HS-27A (cell line): ENCODE data around the gene GLI3.

Source experiments
- DNase-seq: peaks from one replicate; pipeline ENCODE4 v3.0.0-alpha.2; 2012; ENCODE audit warnings: low read depth, missing footprints

GLI3 gene

DNA sequence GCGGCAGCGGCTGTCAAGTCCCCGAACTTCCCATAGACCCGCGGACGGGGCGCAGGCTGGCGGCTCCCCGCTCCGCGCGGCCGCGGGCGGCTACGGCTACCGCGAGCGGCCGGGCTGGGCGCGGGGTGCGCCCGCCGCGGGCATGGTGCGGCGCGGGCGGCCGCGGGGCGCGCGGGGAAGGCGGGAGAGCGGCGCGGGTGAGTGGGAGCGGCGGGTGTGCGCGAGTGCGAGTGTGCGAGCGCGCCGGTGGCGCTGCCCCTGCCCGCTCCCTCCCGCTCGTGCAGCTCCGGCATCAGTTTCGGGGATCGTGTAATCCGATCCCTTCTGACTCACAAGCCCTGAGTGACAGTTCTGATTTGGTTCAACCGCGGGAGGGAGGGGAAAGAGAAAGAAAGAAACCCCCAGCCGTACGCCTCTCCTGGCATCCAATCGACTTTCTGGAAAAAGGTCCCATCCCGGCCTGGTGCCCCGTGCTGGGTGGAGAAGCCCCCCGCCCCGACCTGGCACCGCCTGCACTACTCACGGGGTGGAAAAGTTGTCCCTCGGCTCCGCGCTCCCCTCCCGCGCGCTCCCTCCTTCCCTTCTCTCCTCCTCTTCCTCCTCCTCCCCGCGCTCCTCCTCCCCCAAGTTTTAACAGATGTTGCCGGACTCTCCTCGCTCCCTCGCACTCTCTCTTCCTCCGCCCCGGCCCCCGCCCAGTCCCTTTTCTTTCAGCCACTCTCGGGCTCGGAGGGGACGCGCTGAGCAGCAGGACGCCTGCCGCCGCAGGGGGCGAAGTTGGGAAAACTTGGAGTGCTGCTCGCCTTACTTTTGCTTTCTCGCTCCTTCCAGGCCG is at the start of gene GLI3:
Gene GLI3, minus strand, starts transcription at position 234 of the 835 bp plus-strand sequence. CDS start 13,956 bp downstream, outside the sequence.
- peak; percentile 66 for DNase-seq

DNA sequence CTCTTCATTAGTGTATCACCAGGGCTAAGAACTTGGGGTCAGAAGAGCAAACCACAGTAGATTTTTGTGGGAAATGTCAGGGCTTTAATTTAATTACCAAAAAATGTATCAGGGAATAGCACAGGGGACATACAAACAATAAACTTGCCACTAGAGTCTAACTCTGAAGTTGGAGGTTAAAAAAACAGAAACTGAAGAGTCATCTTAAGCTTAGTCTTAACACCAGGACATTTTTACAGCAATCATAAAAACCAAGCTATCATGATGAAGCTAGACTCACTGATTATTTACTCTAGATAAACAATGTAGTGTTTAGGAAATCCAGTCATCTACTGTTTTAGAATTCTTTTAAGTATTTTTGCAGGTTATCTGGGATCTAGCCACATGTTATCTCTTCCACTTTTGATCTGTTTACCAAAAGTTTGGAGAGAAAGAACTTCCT is 48.4 kb upstream of the GLI3 start:
- DNase-seq = no peak

DNA sequence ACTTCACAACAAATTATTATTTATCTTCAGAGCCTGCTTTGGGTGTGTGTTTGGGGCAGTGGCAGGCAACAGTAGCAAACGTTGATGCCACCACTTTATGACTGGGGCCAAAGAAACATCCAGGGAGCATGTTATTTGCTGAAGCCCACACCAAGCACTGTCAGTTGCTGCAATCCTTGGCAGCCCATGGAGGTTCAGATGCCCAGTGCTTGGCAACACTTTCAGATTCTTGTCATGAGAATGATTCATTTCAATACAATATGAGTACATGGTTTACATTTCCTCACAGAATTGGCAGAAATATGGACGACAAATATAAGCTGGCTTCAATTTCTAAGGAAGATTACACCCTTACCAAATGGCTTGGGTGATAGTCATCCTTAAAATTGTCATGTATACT is 46.5 kb upstream of the GLI3 start:
- DNase-seq = no peak

DNA sequence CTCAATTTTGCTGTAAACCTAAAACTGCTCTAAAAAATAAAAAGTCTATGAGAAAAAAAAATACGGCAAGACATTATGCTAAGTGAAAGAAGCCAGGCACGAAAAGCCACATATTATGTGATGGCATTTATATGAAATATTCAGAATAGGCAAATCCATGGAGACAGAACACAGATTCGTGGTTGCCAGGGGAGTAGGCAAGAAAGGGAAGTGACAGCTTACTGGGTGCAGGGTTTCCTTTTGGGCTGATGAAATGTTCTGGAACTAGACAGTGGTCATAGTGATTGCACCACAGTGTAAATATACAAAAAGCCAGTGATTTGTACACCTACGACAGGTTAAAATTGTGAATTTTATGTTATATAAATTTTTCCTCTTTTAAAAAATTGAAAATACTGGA is 41.3 kb upstream of the GLI3 start:
- DNase-seq = no peak

DNA sequence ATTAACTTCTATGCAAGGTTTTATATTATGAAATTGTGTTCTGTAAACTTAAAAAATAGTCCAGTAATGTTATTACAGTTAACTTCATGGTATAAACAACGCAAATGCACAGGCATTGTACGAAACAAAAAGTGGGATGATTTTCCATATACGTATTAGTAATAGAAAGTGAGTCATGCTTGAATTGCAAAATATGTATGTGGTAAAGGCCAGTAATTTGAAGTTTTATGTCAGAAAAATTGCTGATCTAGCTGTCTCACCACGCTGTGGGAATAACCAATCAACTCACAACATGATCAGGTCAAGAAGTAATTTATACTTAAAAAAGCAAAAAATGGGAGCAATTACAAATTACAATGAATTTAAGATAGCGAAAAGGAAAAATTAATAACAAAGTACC is 37.0 kb upstream of the GLI3 start:
- DNase-seq = no peak

DNA sequence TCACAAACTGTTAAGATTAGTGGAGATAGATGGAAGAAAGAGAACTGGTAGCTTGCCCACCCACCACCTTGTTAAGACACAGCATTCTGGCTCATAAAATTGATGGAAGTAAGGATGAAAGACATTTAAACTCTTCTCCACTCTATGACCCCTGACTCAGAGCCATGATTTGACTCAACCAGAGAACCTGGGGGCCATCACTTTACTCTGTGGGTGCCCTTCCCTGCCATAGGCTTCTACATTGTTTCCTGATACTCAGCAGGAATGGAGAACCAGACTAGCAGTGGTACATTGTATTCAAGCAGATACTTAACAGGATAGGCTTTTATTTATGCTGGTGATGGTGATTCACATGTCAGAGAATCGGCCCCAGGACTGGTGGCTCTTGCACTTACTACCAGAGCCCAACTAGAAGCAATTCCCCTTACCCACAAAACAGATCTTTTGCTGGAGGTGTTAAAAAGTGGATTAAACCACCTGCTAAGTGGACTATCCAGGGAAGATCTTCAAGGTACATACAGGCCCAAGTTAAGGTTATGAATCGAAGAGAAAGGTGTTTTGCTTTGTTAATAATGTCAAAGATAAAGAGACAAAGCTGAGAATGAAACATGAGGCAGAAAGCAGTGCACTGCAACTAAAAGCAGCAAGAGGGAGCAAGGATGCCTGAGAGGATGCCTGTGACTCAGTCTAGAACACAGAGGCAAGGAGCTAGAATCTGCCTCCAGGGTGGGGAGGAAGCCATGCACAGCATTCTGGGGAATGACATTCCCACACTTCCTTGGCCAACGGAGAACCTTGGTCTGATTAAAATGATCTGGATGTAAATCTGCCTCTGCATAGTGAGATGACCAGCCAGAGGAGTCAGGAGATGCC is 36.0 kb upstream of the GLI3 start:
- no peak for DNase-seq

DNA sequence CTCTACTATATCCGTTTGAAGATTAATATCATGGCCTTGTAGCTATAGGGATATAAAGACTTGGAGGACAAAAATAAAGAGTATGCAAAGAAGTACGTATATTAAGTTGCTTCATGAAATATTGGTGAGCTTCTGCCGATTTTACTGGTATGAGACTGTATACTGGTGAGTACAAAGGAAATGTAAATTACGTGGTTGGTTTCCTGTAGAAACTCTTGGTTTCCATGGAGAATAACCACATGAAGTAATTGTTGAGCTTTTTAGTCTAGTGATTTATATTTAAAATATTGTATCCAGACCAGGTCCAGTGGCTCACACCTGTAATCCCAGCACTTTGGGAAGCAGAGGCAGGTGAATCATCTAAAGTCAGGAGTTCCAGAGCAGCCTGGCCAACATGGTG is 32.2 kb upstream of the GLI3 start:
- no peak for DNase-seq

DNA sequence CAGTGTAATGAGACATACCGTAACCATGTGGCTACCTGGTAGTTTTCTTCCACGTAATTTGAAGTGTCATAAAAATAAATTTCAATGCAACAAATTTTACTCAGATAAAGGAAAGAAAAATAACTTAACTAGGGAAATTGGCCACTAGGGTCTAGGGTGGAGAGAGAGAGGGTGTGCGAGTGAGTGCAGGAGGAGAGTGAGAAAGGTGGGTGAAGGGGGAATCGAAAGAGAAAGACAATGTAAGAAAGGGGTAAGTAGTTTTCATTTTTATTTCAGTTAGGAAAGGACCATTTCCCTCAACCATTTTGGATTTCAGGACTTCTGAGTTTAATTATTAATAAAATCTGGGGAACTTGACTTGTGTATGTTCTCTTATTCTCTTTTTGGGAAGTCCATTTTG is 27.7 kb upstream of the GLI3 start:
- no peak for DNase-seq

DNA sequence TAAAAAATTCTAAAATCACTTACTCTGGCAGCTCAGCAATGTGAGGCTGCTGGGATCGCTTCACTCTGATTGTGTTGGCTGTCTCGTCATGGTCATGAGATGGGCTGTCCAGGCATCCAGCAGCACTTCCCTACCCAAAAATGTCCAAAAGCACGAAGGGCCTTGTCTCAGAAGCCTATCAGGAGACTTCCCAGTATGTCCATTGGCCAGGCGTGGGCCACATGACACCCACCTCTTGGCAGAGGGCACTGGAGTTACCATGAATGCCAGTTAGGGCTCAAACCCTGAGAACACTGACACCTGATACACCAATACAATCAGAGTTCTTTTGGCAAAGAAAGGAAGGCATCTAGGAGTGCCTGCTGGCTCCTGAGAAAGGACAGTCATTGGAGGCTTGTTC is 27.0 kb upstream of the GLI3 start:
- DNase-seq = no peak

DNA sequence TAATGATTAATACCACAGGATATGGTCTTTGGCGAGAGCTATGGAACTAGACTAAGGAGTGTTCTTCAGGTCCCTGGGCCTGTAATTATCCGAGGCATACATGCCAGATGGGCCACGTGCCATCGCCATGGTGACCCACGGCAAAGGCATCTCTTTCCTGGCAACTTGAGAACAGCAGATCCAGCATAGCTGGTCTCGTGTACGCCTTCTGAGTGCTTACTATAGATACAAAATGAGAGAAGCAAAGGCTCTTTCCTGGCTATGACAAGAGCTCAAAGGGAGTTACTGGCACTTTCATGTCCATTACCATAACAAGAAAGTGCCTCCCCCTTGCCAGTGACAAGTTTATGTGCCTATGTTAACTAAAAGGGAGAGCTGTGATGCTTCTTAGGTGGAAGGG is 26.0 kb upstream of the GLI3 start:
- peak; percentile 45 for DNase-seq

DNA sequence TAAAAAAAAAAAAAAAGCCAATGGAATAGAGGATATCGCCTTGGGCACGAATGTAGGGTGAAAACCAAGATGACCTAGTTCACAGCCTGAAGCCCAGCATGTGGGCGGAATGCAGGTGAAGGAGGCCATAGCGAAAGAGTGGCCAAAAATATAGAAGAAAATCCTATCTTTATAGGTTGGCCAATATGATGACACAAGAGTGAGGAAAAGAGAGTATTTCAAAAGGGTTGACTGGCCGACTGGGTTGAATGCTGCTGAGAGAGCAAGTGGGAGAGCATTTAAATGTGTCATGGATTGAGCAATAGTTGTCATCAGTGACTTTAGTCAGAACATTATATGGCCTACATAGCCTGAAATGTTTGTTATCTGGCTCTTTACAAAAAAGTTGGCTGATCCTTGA is 17.2 kb upstream of the GLI3 start:
- DNase-seq = no peak

DNA sequence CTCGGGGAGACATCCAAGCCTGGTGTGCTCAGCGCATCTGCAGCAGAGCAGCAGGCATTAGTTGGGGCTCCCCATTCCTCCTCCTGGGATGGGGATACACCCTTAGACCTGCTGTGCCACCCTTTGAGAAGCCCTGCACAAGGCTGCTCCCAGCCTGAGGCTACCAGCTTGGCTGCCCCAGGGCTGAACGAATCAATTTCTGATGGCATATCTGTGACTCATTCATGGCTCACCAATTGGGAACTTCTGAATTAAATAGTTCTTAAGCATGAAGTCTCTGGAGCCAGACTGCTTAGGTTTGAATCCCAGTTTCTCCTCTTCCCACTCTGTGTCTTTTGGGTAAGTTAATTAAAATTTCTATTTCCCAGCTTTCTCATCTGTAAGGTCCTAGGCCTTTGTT is 16.3 kb upstream of the GLI3 start:
- no peak for DNase-seq

DNA sequence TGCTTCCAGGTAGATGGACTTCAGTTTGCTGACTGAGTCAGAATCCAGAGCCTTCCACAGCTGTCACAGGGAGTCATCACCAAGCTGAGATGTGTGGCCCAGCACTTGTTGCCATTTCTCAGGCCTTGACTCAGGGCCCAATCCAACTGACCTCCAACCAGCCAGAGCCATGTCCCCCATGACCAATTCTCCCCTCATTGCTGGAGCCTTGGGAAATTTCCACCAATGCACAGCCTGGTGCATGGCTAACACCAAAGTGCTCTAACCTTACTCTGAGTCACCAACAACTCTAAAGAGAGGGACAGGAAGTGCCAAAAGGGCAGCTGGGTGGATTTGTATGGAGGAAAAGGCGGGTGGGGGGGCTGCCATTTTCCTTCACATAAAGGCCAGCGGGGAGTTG is 13.4 kb upstream of the GLI3 start:
- no peak for DNase-seq

DNA sequence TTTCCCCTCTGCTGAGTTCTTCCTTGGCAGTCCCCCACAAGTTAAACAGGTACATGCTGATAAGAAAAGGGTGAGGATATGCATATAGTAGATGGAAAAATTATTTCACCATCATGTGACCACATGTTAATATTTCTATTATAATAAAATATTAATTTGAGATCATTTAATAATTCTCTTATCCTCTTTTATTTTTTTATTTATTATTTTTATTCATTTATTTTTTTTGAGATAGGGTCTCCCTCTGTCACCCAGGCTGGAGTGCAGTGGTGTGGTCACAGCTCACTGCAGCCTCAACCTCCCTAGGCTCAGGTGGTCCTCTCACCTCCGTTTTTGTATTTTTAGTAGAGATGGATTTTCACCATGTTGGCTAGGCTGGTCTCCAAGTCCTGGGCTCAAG is 11.6 kb upstream of the GLI3 start:
- no peak for DNase-seq

DNA sequence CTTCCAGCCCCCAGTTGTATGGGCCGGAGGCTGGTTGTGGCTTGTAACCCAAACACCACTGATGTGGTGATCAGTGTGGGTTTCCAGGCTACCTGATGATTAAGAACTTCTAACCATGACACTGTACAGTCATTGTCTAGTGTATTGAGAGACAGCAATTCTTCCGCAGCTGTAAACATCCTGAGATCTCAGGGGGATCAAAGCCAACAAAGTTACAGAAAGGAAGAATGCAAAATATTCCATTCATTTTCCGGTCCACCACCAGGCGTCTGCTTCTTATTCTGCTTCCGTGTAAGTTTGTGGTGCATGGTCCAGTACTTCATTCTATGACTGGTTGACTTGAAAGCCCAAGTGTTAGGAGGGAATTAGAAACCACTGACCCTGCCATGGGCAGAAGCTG is 10.3 kb upstream of the GLI3 start:
- DNase-seq = no peak

DNA sequence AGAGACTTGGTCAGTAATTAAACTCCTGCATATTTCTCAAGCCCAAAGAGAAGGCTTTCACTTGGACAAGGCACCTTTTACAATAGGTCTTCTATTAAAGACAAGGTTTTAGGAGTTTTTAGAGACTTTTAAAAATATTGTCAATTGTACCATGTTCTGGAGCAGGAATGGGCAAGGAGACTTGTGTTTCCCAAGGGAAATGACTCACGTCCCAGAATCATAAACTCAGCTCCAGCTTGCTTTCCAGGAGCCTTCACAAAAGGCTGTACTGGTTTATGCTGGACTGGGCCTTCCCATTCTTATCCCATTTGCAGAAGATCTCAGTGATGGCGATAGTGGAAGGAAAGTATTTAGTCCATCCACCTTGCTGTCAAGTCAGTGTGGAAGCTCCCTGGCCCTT is 7.8 kb upstream of the GLI3 start:
- no peak for DNase-seq

DNA sequence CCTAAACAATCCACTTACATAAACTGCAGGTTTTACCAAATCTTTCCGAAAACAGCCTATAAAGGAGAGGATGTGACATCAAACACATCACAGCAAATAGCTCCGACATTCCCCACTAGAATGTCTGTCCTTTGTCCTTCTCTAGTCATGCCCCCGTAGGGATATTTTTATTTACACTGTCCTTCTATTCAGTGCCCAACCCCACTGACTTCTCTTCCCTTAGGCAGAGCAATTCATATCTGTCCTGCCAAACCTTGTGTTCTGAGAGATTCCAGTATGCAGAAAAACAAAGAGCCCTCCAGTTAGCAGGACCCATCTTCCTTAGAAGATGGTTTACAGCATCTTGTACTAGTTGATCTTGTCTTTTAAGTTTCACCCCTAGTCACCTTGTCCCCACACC is 5.4 kb upstream of the GLI3 start:
- no peak for DNase-seq

DNA sequence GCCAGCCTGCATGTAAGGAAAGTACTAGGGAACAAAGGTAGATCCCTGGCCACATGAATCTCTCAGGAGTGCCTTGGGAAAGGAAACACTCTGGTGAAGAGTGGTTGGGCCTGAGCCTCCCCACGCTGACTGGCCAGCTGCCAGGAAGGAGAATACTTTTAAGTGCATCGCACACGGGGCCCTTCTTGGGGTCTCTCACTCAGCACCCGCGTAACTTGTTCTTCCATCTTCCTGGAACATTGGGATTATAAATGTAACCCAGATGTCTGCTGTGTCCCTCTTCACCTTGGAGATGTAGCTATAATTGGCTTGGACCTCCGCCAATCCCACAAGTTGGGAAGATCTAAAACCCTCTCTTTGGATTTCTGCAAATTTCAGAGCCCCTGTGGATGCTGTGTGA is 4.4 kb upstream of the GLI3 start:
- DNase-seq = no peak

DNA sequence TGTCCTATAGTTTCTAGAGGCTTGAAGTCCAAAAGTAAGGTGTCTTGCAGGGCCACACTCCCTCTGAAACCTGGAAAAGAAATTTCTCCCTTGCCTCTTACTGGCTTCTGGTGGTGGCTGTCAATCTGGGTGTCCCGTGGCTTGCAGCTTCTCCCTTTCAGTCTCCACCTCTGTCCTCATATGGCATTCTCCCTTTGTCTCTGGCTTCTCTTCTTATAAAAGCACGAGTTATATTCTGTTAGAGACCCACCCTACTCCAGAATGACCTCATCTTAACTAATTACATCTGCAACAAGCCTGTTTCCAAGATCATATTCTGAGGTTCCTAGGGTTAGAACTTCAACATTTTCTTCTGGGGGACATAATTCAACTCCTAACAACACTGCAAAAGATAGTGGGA is 3.4 kb upstream of the GLI3 start:
- DNase-seq = no peak

DNA sequence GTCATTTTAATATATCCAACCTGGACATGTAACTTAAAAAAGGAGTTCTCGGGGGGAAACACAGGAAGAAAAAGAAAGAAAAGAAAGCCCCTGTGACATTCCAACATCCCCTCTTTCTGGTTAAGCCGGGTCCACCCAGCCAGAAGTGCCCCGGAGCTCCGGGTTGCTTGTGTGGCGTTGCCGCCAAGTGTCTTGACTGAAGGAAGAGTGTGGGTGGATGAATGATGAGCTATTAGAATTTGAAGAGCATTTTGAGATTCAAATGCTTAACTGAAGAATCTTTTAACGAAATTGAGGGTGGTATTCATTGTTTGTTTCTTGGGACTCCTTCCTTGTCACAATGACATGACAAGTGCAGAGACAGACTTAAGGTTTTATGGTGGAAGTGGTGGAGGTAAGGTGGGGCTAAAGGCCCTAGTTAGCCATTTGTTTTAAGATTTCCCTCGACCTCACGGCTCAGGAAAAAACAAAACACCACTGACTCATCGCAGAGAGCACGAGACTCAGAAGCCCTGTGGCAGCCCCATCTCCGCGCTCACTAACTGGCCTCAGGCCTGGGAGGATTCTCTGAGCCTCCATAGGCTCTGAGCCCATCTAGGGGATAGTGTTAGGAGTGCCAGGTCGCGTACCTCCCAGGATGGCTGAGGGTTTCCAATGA is 1.8 kb upstream of the GLI3 start:
- no peak for DNase-seq

DNA sequence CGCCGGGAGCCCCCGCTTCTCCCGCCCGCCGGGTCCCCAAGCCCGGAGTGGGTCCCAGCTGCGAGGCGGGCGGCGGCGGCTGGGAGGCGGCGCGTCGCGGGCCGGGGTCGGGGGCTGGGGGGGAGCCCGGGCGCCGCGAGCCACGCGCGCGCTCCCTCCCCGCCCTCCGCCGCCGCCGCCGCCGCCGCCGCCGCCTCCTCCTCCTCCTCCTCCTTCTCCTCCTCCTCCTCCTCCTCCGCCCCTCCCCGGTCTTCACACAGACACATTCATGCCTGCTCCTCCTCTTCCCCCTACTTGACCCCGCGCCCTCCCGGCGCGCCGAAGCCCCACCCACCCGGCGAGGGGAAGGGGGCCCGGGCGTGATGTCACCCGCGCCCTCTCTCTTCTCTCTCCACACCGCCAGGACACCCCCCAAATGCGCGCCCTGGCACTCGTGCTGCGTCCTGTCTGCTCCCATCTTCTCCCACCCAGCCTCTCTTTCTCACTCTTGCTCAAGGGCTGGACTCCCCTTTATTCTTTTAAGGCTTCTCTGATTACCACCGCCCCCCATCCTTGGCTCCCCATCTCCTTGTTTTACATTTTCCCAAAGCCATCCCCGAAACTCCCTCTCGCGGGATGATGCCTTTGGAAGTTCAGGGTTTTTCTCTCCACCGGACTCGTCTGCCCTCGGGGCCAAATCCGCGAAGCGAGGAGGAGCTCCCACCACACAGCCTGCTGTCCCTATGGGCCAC is 967 bp upstream of the GLI3 start:
- DNase-seq = no peak
